ENCODE measurements around the gene PDE2A.

DNA sequence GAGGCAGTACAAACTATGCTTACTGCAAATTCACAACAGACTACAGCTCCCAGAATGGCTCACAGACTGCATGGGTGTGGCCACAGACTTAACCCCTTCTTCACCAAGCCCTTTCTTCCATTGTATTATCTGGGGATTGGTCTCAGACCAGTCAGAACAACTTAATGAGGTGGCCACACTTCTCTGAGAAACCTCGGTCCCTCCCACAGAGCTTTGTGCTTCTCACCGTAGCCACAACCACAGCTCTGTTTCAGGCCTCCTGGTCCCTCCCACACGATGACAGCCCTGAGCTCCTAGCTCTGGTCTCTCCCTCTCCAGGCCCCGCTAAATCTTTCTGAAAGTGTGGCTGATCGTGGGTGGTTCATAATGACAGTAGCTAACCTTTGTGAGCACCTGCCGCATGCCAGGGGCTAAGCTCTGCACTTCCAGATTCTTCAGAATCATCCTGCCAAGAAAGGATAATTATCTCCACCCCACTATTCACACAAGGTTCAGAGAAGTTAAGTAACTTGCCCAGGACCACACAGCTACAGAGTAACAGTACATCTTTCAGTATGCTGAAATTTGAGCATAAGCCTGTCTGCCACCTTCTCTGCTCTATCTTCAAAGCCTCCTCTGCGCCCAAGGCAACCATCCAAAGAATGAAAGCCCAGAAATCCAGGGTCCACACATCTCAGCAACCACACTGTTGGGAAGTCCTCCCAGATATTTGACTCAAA lies 5.4 kb downstream of the PDE2A start:
- no peak for TF ChIP-seq JUNB (IDR thresholded peaks at IDR 0.05)
- TF ChIP-seq, protein P1, sequence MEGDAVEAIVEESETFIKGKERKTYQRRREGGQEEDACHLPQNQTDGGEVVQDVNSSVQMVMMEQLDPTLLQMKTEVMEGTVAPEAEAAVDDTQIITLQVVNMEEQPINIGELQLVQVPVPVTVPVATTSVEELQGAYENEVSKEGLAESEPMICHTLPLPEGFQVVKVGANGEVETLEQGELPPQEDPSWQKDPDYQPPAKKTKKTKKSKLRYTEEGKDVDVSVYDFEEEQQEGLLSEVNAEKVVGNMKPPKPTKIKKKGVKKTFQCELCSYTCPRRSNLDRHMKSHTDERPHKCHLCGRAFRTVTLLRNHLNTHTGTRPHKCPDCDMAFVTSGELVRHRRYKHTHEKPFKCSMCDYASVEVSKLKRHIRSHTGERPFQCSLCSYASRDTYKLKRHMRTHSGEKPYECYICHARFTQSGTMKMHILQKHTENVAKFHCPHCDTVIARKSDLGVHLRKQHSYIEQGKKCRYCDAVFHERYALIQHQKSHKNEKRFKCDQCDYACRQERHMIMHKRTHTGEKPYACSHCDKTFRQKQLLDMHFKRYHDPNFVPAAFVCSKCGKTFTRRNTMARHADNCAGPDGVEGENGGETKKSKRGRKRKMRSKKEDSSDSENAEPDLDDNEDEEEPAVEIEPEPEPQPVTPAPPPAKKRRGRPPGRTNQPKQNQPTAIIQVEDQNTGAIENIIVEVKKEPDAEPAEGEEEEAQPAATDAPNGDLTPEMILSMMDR (IDR thresholded peaks at IDR 0.05) = no peak
- TF ChIP-seq MAZ (IDR thresholded peaks at IDR 0.05; ENCODE audit: borderline replicate concordance, low read depth, low read length) = no peak
- no peak for TF ChIP-seq EP300 (IDR thresholded peaks at IDR 0.05)
- no peak for TF ChIP-seq NR3C1 (IDR thresholded peaks at IDR 0.05)

Data from A549 (cell line).